Activated T-helper 1 cell treated with Interleukin-2 at 50 U/mL for 16 hours (primary cell): ENCODE measurements around the gene GTF2A2.
"Not testable (repeated sequence)": the region's sequence is repeated elsewhere in the genome, so short reads cannot be mapped to it uniquely, and the experiment has no call there.

ENCODE experiments used
- DNase-seq: peaks from one replicate; pipeline ENCODE4 v3.0.0-alpha.2; 2020; ENCODE audit warnings: low read depth

Gene GTF2A2

DNA sequence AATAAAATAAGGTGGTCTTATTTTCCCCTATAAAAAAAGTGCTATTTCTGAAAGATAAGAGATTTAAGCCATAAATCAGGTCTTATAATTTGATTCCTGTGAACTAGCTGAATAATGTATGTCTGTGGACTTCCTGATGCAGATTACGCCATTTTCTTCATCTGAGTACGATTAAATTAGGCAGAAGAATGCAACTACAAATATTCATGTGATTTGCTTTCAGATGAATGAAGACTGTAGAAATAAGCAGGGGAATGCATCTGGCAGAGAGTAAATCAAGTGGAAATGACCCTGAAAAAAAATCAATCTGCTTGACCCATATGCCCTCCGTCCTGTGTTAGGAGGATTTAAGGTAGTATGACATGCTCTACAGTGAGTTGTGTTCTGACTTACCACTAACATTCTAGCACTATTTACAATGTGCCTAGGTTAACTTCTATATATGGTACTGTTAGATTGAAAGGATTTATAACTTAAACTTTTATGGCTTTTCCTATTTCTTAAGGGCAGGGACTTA, 17.1 kb upstream of the GTF2A2 start:
- DNase-seq = no peak

- DNase-seq = no peak
Measured at GRCh38 chr15:59668556-59668955, 11.2 kb upstream of the GTF2A2 start.

DNA sequence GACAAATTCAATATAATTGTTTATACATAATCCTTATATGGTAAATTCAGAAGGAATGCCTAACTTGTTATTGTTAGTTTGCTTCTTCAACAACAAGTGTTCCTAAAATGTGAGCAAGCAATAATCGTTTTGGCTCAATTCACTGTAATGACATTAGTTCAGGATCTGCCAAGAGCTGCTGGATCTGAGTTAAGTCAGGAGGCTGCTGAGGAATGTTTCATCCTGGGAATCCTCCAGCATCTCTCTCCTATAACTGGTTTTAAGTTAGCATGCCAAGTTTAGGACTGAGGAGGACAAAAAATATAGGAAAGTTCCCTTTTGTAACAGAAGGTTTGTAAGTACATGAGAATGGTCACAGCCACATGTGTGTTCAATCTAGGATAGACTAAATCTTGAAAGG, 4.9 kb upstream of the GTF2A2 start:
- DNase-seq = no peak

- DNase-seq = no peak
Measured at GRCh38 chr15:59659366-59659765, 2.1 kb upstream of the GTF2A2 start.

- DNase-seq = no peak
Measured at GRCh38 chr15:59657635-59658125, 365 bp upstream of the GTF2A2 start.

DNA sequence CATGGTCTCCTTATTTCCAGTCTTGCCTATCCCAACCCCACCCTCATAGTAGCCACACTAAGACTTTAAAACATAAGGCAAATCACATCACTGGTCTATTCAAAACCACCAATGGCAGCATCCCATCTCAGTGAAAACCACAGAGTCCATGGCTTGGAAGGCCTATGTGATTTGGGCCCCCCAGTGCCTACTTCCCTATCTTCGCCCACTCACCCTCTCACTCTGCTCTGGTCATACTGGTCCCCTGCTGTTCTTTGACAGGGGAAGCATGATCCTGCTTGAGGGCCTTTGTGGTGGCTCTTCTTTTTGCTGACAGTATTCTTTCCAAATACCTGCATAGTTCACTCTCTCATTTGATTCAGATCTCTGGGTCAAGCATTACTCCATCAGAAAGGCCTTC, 3.3 kb downstream of the GTF2A2 start:
- DNase-seq = no peak

DNA sequence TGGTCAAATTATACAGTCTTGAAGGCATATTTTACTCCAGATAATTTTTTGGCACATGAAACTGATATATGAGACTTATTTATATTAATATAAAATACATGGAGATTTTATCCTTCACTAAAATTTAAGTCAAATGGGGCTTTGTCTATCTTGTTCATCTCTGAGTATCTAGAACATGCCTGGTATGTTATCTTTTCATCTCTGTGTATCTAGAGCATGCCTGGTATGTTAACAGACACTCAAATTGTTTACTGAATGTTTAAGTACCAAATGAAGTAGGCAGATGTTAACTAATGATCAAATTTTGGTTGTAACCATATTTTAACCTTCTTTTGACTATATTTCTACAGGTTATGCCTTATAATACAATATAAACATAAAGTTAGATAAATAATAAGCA, 7.7 kb downstream of the GTF2A2 start:
- DNase-seq = no peak

DNA sequence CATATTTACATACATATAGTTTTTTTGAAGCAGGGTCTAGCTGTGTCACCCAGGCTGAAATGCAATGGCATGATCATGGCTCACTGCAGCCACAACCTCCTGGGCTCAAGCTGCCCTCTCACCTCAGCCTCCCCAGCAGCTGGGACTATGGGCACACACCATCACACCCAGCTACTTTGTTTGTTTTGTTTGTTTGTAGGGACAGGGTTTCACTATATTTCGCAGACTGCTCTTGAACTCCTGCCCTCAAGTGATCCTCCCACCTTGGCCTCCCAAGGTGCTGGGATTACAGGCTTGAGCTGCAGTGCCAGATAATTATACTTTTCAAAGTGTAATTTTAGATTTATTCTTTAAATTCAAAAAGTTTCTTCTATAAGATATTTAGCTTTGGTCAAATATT, 10.2 kb downstream of the GTF2A2 start:
- DNase-seq = no peak

- DNase-seq = no peak
Measured at GRCh38 chr15:59646277-59646676, 11.0 kb downstream of the GTF2A2 start.

DNA sequence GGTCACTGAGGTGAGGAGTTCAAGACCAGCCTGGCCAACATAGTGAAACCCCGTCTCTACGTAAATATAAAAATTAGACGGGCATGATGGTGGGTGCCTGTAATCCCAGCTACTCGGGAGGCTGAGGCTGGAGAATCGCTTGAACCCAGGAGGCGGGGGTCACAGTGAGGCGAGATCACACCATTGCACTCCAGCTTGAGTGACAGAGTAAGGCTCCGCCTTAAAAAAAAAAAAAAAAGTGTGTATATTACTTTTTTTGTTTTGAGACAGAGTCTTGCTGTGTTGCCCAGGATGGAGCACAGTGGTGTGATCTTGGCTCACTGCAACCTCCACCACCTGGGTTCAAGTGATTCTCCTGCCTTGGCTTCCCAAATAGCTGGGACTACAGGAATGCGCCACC, 11.5 kb downstream of the GTF2A2 start:
- DNase-seq = not testable (repeated sequence)

DNA sequence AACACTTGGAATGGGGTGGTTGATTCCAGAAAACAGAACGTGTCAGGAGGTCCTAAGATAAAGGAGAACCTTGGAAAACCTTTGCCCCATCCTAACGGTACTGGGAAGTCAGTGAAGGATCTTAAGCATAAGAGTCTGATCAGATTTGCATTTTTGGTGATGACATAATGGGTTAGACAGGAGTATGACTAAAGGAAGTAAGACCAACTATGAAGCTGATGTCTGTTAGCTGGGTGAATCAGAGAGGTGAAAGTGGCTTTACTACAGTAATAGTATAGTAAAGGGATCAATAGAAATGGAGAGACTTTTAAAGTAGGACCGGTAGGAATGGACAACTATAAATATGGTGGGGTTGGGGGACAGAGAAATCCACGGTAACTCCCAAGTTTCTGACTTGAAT, 12.6 kb downstream of the GTF2A2 start:
- no peak for DNase-seq

GRCh38 chr15:59642351-59642750, 15.0 kb downstream of the GTF2A2 start:
- no peak for DNase-seq

DNA sequence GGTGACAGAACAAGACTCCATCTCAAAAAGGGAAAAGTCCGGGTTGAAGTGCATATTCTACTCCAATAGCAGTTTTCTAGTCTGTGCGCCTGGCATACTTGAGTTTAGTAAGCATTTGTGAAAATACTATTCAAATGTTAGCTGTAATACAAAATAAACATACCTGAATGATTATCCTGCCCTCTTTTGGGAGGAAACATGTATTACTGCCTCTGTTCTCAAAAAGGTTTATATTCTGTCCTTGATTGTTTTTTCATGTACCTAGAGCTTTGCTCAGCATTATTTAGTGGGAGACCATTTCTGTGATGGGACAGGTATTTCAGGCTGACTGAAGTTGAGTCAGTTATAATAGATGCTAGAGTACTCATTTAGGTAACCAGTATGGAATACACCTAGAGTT, 19.8 kb downstream of the GTF2A2 start:
- not testable (repeated sequence) for DNase-seq

DNA sequence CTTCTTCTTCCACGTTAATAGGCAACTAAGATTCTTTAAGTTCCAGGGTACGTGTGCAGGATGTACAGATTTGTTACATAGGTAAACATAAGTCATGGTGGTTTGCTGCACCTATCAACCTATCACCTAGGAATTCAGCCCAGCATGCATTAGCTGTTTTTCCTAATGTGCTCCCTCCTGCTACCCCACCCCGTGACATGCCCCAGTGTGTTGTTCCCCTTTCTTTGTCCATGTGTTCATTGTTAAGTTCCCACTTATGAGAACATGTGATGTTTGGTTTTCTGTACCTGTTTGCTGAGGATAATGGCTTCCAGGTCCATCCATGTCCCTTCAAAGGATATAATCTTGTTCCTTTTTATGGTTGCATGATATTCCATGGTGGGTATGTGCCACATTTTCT, 21.1 kb downstream of the GTF2A2 start:
- no peak for DNase-seq

GRCh38 chr15:59632714-59633113, 24.6 kb downstream of the GTF2A2 start:
- DNase-seq = no peak

GRCh38 chr15:59622289-59622688, 35.0 kb downstream of the GTF2A2 start:
- peak; percentile 3 for DNase-seq

GRCh38 chr15:59618406-59618805, 38.9 kb downstream of the GTF2A2 start:
- DNase-seq = no peak

- no peak for DNase-seq
Measured at GRCh38 chr15:59616379-59616778, 40.9 kb downstream of the GTF2A2 start.

GRCh38 chr15:59615661-59616060, 41.7 kb downstream of the GTF2A2 start:
- no peak for DNase-seq

DNA sequence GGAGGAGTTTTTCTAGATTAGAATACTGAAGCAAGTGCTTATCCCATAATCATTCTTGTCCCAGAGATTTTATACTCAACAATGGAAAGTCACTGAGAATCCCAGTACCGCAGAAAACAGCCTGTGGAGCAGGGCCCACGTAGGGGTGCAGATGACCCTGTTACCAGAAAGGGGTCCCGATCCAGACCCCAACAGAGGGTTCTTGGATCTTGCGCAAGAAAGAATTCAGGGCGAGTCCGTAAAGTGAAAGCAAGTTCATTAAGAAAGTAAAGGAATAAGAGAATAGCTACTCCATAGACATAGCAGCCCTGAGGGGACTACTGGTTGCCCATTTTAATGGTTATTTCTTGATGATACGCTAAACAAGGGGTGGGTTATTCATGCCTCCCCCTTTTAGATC, 43.2 kb downstream of the GTF2A2 start:
- DNase-seq = no peak

GRCh38 chr15:59611276-59612260, 45.7 kb downstream of the GTF2A2 start, which contains the start of gene GCNT3:
GCNT3 (plus strand) TSS chr15:59611783; CDS start chr15:59618239, 6,456 bp downstream.
- no peak for DNase-seq

DNA sequence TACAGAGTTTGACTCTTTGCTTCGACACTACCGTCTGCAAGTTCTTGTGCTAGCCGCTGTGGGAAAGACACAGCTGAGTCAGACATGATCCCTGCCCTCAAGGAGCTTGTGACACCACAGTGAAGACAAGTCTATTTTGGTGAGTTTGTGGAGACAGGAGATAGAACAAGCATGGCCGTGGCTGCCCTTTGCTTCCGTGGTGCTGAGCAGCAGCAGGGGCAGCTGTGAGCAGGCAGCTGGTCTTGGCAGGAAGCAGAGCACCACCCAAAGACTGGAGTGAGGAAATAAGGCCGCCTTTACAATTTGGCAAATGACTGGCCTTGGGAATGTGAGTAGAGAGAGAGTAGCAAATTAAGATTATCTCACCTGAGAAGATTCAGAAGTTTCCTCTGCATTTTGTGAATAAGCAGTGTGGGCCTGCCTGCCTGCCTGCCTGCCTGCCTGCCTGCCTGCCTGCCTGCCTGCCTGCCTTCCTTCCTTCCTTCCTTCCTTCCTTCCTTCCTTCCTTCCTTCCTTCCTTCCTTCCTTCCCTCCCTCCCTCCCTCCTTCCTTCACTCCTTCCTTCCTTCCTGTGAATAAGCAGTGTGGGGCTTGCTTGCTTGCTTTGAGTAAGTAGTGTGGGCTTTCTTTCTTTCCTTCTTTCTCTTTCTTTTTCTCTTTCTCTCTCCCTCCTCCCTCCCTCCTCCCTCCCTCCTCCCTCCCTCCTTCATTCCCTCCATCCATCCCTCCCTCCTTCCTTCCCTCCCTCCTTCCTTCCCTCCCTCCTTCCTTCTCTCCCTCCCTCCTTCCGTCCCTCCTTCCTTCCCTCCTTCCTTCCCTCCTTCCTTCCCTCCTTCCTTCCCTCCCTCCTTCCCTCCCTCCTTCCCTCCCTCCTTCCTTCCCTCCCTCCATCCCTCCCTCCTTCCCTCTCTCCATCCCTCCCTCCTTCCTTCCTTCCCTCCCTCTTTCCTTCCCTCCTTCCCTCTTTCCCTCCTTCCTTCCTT, 47.3 kb downstream of the GTF2A2 start:
- no peak for DNase-seq
